Cardiac septum (tissue), 1 donor: ENCODE data around the gene UBXN2A. TPM values are rescaled to one million over a fixed set of nuclear protein-coding genes. Genes with fewer than 3 reads are reported as not detected.
A peak's percentile ranks its signal among the peaks of the same experiment; 100 is the strongest.
"Not testable (repeated sequence)": the region's sequence is repeated elsewhere in the genome, so short reads cannot be mapped to it uniquely, and the experiment has no call there.

Experiments used
- DNase-seq: peaks from one replicate; pipeline ENCODE4 v3.0.0-alpha.2; 2020; ENCODE audit warnings: low spot score
- intact Hi-C: fragments of 100-400 bp; cut with DNase I; formaldehyde crosslinking; loops from one replicate; pipeline ENCODE4 v1.14.0; 2022
- total RNA-seq: library from RNA; stranded (reverse); fragmentation: NEBNext Ultra II Directional; extraction: Animal tissue kit (Norgen Biotek cat#: 25700); gene quantifications from one replicate; pipeline ENCODE4 v1.2.1, GENCODE V29; 2021
- donor health status: DM: no; HTN: no; CAD: no.

Gene UBXN2A
- total RNA-seq, 1 donor from 2014 or later: 22.4 TPM

GRCh38 chr2:24024996-24025663, 84.9 kb downstream of the UBXN2A start:
- intact Hi-C loops: no loop called here
- DNase-seq: no peak

- intact Hi-C loops: no loop called here
- DNase-seq: no peak
Observed at GRCh38 chr2:24026233-24026632, 86.0 kb downstream of the UBXN2A start.

GRCh38 chr2:24038786-24039499, 98.7 kb downstream of the UBXN2A start:
- intact Hi-C loops: no loop called here
- no peak for DNase-seq

- intact Hi-C loops: loop anchor here (10.0 kb wide), 1 partner anchor 116 kb away; the partner anchor contains the start of gene ATAD2B
- no peak for DNase-seq
Observed at GRCh38 chr2:24040511-24040910, 100.2 kb downstream of the UBXN2A start.

GRCh38 chr2:24043133-24043532, 102.9 kb downstream of the UBXN2A start:
- intact Hi-C loops: loop anchor here (10.0 kb wide), 1 partner anchor 118 kb away; the partner anchor contains the start of gene ATAD2B
- not testable (repeated sequence) for DNase-seq

GRCh38 chr2:24045511-24046508, 105.5 kb downstream of the UBXN2A start:
- intact Hi-C loops: loop anchor here (10.0 kb wide), 1 partner anchor 121 kb away; the partner anchor contains the start of gene ATAD2B

GRCh38 chr2:24046599-24046929, 106.3 kb downstream of the UBXN2A start:
- no peak for DNase-seq
- intact Hi-C loops: loop anchor here (10.0 kb wide), 1 partner anchor 122 kb away; the partner anchor contains the start of gene ATAD2B

More at GRCh38 chr2:24045511-24046508, 105.5 kb downstream of the UBXN2A start:
- no peak for DNase-seq

GRCh38 chr2:24046930-24047702, 106.9 kb downstream of the UBXN2A start, which contains the start of gene WDCP:
TSS of gene WDCP (minus strand) at chr2:24047391. CDS start at chr2:24039494, 7,897 bp downstream.
- DNase-seq: peak; percentile 95
- intact Hi-C loops: loop anchor here (10.0 kb wide), 1 partner anchor 122 kb away; the partner anchor contains the start of gene ATAD2B

GRCh38 chr2:24047703-24048033, 107.4 kb downstream of the UBXN2A start:
- DNase-seq: no peak
- intact Hi-C loops: loop anchor here (10.0 kb wide), 1 partner anchor 123 kb away; the partner anchor contains the start of gene ATAD2B

GRCh38 chr2:24048769-24049484, 108.7 kb downstream of the UBXN2A start:
- intact Hi-C loops: loop anchor here (10.0 kb wide), 1 partner anchor 124 kb away; the partner anchor contains the start of gene ATAD2B
- DNase-seq: no peak

- no peak for DNase-seq
- intact Hi-C loops: loop anchor here (10.0 kb wide), 1 partner anchor 125 kb away; the partner anchor contains the start of gene ATAD2B
Observed at GRCh38 chr2:24049485-24050021, 109.3 kb downstream of the UBXN2A start, which contains the start of gene FKBP1B. TSS of gene FKBP1B (plus strand) at chr2:24049741. CDS start at chr2:24049850, 109 bp downstream.

- intact Hi-C loops: no loop called here
- peak; percentile 76 for DNase-seq
Observed at GRCh38 chr2:24050041-24050979, 110.0 kb downstream of the UBXN2A start.

GRCh38 chr2:24051833-24052232, 111.6 kb downstream of the UBXN2A start:
- intact Hi-C loops: no loop called here
- no peak for DNase-seq

- intact Hi-C loops: no loop called here
Observed at GRCh38 chr2:24052951-24053350, 112.7 kb downstream of the UBXN2A start.

More at GRCh38 chr2:24052951-24053350, 112.7 kb downstream of the UBXN2A start:
- no peak for DNase-seq
